ENCODE measurements around the gene IMMP2L.
A peak's percentile ranks its signal among the peaks of the same experiment; 100 is the strongest.

DNA sequence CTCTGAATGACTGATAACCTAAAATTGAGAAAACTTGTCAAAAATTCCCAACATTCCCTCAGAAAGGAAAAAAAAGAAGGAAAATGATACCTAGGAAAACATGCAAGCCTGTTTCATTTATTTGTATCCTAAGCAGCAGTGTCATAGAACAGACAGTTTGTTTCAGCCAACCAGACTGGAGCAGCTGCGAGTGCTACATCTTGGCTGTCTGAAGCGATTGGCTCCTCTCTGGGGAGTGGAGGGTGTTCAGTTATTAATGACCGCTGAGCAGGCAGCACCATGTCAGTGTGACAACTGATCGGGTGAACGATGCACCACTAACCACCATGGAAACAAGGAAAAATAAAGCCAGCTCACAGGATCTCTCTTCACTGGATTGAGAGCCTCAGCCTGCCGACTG lies 471.4 kb downstream of the IMMP2L start, which contains the start of gene LRRN3:
- no peak for TF ChIP-seq CTCF (IDR thresholded peaks at IDR 0.05 in 4 of 5, conservative IDR thresholded peaks at IDR 0.05 in 1 of 5)
- peak in 1 of 2 donors; percentile 55 for TF ChIP-seq POLR2A (IDR thresholded peaks at IDR 0.05)

Data from gastrocnemius medialis (tissue), 4 donors.